H1 (cell line): ENCODE measurements around the gene ARNT2. TPM values are rescaled to one million over a fixed set of nuclear protein-coding genes. Genes with fewer than 3 reads are reported as not detected.

ENCODE experiments used
- EGR1 ChIP-seq: IDR thresholded peaks from 2 replicates; pipeline ENCODE4 v1.6.1; 2011; ENCODE audit warnings: low read depth, low read length, borderline replicate concordance
- EZH2 ChIP-seq: fragments of 200-600 bp; sonication (generic); IDR thresholded peaks from 2 replicates; pipeline ENCODE4 v1.7.1; 2012; ENCODE audit warnings: low read depth, mild to moderate bottlenecking, moderate library complexity, low read length, inconsistent platforms; ENCODE audit not compliant: severe bottlenecking
- KDM4A ChIP-seq: IDR thresholded peaks from one replicate; pipeline ENCODE4 v1.7.1; 2012; ENCODE audit warnings: low read depth, mild to moderate bottlenecking, moderate library complexity, low read length, inconsistent platforms; ENCODE audit not compliant: severe bottlenecking
- polyA plus RNA-seq, 7 experiments: library from polyadenylated mRNA; depleted of rRNA in 3 of 7; stranded (reverse) in 5 of 7; unstranded in 2 of 7; fragments of >200 nt in 5 of 7; fragments of 200-250 nt in 2 of 7; gene quantifications; 1 replicate in 5 of 7; 2 replicates in 1 of 7; 4 replicates in 1 of 7; pipeline versions ENCODE4 v1.2.1 to v1.2.3, GENCODE V29; 2011 to 2013; ENCODE audit warnings: missing spikeins in 2 of 7, mixed read lengths in 2 of 7
- total RNA-seq: library from RNA; stranded (reverse); fragmentation: NEBNext Ultra II Directional; extraction: Animal tissue kit (Norgen Biotek cat#: 25700); gene quantifications from 2 replicates; pipeline ENCODE4 v1.2.1, GENCODE V29; 2021

ARNT2 gene
- total and polyA plus RNA-seq, 2 of the 8 experiments (the other 6 are each of a cell fraction or from before 2014, with no cell fraction given), result 9.5 to 14.6 TPM

- TF ChIP-seq KDM4A, result no peak
- TF ChIP-seq EGR1, result no peak
- no peak for TF ChIP-seq EZH2
These were observed 196.4 kb downstream of the ARNT2 start (continued) for GRCh38 chr15:80600626-80601025.
